Transverse colon (tissue), 4 donors: ENCODE data around the gene HPCAL1. TPM values are rescaled to one million over a fixed set of nuclear protein-coding genes. Genes with fewer than 3 reads are reported as not detected.
A peak's percentile ranks its signal among the peaks of the same experiment; 100 is the strongest.
"Not testable (repeated sequence)": the region's sequence is repeated elsewhere in the genome, so short reads cannot be mapped to it uniquely, and the experiment has no call there.

Experiments used
- DNase-seq: peaks from one replicate; pipeline ENCODE4 v3.0.0-alpha.2; 2019
- H3K27ac ChIP-seq, 4 donors: fragments of 200-600 bp; sonication (generic); 2 replicates each; pipeline ENCODE4 v1.5.1; 2016 to 2018; ENCODE audit warnings: inconsistent platforms in 4 of 4
- H3K27me3 ChIP-seq: fragments of 200-600 bp; sonication (generic); 2 replicates; pipeline ENCODE4 v1.5.1; 2017; ENCODE audit warnings: inconsistent platforms
- H3K36me3 ChIP-seq, 4 donors: fragments of 200-600 bp; sonication (generic); 2 replicates each; pipeline ENCODE4 v1.5.1; 2017 to 2019; ENCODE audit warnings: inconsistent platforms in 4 of 4
- H3K4me1 ChIP-seq, 4 donors: fragments of 200-600 bp; sonication (generic); 2 replicates each; pipeline ENCODE4 v1.5.1; 2017 to 2020; ENCODE audit warnings: inconsistent platforms in 4 of 4
- H3K4me3 ChIP-seq, 4 donors: fragments of 200-600 bp; sonication (generic); 1 replicate in 1 of 4; 2 replicates in 3 of 4; pipeline versions ENCODE4 v1.5.1 to v1.6.1; 2017 to 2019; ENCODE audit warnings: inconsistent platforms in 4 of 4
- H3K9me3 ChIP-seq, 2 donors: fragments of 200-600 bp; sonication (generic); 2 replicates each; pipeline ENCODE4 v1.5.1; 2017 to 2019; ENCODE audit warnings: inconsistent platforms in 2 of 2
- EP300 ChIP-seq: sonication (generic); formaldehyde crosslinking; IDR thresholded peaks from one replicate; pipeline ENCODE4 v1.6.1; 2017; ENCODE audit warnings: antibody characterized with exemption, low read depth
- POLR2A ChIP-seq: fragments of 450-650 bp; IDR thresholded peaks from one replicate; pipeline ENCODE4 v1.6.1; 2016; ENCODE audit warnings: antibody characterized with exemption, mild to moderate bottlenecking, moderate library complexity
- POLR2AphosphoS5 ChIP-seq, 3 donors: sonication (generic); formaldehyde crosslinking; IDR thresholded peaks; one replicate each; pipeline ENCODE4 v1.6.1; 2016; ENCODE audit warnings: antibody characterized with exemption in 3 of 3
- WGBS, 2 donors: methylation state at CpG; one replicate each; pipeline ENCODE4 v1.1.5; 2018; ENCODE audit warnings: low coverage in 1 of 2; 5-methylcytosine and 5-hydroxymethylcytosine counted together
- in situ Hi-C, 4 donors: fragments of 200-750 bp; cut with MboI; loops; one replicate each; pipeline versions ENCODE4 v1.15.0 to v1.15.1; 2017; ENCODE audit warnings: low sequenced_read_pairs in 3 of 4, low pct_ligation_motif_present in 1 of 4, low pct_unique_long_range_greater_than_20kb in 1 of 4
- intact Hi-C: fragments of 100-400 bp; cut with DNase I; formaldehyde crosslinking; loops from one replicate; pipeline ENCODE4 v1.15.1; 2023; ENCODE audit warnings: low total_unique reads
- total RNA-seq, 4 donors: library from RNA; depleted of rRNA; stranded (reverse); fragments of >200 nt; gene quantifications; one replicate each; pipeline ENCODE4 v1.1.0, GENCODE V29; 2016
- TF ChIP-seq, protein P1 (sequence below), 5 experiments: fragments of 200-600 bp in 3 of 5; fragments of 450-650 bp in 2 of 5; sonication (generic) in 3 of 5; IDR thresholded peaks; 1 replicate in 2 of 5; 2 replicates in 3 of 5; pipeline ENCODE4 v1.5.1; 2016 to 2017; ENCODE audit warnings: antibody characterized with exemption in 5 of 5, inconsistent platforms in 3 of 5, mild to moderate bottlenecking in 2 of 5, moderate library complexity in 1 of 5

The HPCAL1 gene
- total RNA-seq, 4 donors from 2014 or later, result 88.9 to 221 (median 129) TPM

DNA sequence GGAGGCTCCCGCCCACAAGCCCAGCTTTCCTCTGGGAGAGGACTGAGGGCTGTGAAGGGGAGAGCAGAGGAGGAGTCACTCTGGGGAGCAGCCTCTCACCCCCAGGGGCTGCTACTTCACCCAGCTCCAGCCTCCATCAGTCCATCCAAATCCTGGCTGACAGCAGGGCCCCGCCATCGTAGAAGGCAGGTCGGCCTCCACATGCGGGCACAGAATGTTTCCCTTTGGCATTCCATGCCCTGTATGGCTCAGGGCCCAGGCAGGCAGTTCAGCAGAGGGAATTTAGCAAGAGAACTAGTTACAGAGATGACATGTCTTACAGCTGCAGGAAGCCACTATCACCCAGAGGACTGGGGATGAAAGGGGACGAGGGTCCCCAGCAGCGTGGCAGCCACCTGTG is 151.8 kb downstream of the HPCAL1 start:
- WGBS, 2 donors, result 95% methylated on average over 7 of the region's 7 CpGs; no CpG with 5 or more reads in 1 of the 2 donors

DNA sequence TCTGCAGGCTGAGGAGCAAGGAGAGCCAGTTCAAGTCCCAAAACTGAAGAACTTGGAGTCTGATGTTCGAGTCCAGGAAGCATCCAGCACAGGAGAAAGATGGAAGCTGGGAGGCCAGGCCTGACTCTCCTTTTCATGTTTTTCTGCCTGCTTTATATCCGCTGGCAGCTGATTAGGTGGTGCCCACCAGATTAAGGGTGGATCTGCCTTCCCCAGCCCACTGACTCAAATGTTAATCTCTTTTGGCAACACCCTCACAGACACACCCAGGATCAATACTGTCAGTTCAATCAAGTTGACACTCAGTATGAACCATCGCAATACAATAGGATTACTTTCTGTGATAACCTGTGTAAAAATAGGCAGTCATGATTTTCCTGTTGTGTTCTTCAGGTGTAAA is 154.5 kb downstream of the HPCAL1 start:
- DNase-seq, H3K27ac ChIP-seq, H3K4me3 ChIP-seq, H3K36me3 ChIP-seq, intact Hi-C loops, H3K27me3 ChIP-seq, H3K9me3 ChIP-seq: not testable (repeated sequence)
- in situ Hi-C loops, result loop anchor here in 1 of 4 donors (25.0 kb wide), 1 partner anchor 180 kb away; no protein-coding TSS in a partner anchor
- WGBS, 2 donors, result 59 to 93% methylated on average over 2 to 3 of the region's 3 CpGs
- peaks cover 0 to 13% (median 12%) of the 10 kb centered on the region in 4 donors for H3K4me1 ChIP-seq

More for the DNA sequence above, 151.8 kb downstream of the HPCAL1 start:
- peaks cover 0 to 30% (median 23%) of the 10 kb centered on the region in 4 donors for H3K4me1 ChIP-seq
- H3K36me3 ChIP-seq, result no peaks in the 10 kb centered on the region
- no peaks in the 10 kb centered on the region for H3K27me3 ChIP-seq
- no peak overlapping the region for H3K4me3 ChIP-seq
- TF ChIP-seq POLR2A, result no peak
- no peak for TF ChIP-seq EP300
- TF ChIP-seq POLR2AphosphoS5 (IDR thresholded peaks at IDR 0.05), result no peak
- TF ChIP-seq, protein P1, sequence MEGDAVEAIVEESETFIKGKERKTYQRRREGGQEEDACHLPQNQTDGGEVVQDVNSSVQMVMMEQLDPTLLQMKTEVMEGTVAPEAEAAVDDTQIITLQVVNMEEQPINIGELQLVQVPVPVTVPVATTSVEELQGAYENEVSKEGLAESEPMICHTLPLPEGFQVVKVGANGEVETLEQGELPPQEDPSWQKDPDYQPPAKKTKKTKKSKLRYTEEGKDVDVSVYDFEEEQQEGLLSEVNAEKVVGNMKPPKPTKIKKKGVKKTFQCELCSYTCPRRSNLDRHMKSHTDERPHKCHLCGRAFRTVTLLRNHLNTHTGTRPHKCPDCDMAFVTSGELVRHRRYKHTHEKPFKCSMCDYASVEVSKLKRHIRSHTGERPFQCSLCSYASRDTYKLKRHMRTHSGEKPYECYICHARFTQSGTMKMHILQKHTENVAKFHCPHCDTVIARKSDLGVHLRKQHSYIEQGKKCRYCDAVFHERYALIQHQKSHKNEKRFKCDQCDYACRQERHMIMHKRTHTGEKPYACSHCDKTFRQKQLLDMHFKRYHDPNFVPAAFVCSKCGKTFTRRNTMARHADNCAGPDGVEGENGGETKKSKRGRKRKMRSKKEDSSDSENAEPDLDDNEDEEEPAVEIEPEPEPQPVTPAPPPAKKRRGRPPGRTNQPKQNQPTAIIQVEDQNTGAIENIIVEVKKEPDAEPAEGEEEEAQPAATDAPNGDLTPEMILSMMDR (IDR thresholded peaks at IDR 0.05), result no peak
- peak overlapping the region in 1 of 4 donors; percentile 8 for H3K27ac ChIP-seq
- H3K9me3 ChIP-seq, result no peaks in the 10 kb centered on the region
- in situ Hi-C loops, result loop anchor here in 1 of 4 donors (25.0 kb wide), 1 partner anchor 183 kb away; no protein-coding TSS in a partner anchor
- no peak for DNase-seq
- intact Hi-C loops, result no loop called here

DNA sequence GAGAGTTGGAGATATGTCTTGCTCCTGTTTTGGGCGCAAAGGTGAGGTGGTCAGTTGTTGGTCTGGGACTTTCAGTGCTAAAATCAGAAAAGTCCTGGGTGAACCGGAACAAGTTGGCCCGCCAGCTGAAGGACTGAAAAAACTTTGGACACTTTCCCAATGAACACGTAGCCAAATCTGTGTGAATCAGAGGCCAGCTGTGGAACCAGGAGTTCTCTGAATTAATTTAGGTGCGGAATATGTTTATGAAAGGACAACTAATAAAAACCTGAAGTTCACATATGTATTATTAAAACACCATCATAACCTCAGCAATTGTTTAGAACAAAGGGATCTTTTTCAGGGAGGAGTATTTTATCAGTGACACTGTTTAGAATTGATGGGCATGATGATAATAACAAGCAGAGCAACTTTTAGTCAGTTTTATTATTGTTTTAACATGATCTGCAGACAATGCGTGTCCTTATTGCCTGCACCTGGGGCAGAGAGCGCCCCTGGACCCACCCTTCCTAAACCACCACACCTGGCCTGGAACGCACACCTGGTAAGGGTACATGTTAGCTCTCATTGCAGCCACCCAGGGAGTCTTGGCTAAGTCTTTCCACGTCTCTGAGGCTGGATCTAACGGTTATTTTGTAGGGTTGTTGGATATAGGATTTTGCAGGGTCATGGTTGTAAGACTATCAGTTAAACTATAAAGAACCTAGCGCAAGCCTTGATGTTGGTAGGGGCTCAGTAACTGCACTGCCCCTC is 155.3 kb downstream of the HPCAL1 start:
- H3K4me1 ChIP-seq, result peaks cover 0 to 11% (median 5%) of the 10 kb centered on the region in 4 donors
- in situ Hi-C loops (loop anchor here in 1 of 4 donors (25.0 kb wide), 1 partner anchor 179 kb away; no protein-coding TSS in a partner anchor), intact Hi-C loops (no loop called here)
- no peaks in the 10 kb centered on the region for H3K27me3 ChIP-seq
- H3K4me3 ChIP-seq, result no peak overlapping the region
- WGBS, 2 donors, result 17 to 36% methylated on average over 1 to 11 of the region's 11 CpGs
- no peak for TF ChIP-seq POLR2AphosphoS5 (IDR thresholded peaks at IDR 0.05)
- TF ChIP-seq POLR2A, result no peak
- TF ChIP-seq, protein P1 (IDR thresholded peaks at IDR 0.05), result no peak
- TF ChIP-seq EP300, result no peak
- no peaks in the 10 kb centered on the region for H3K36me3 ChIP-seq
- no peak for DNase-seq
- H3K27ac ChIP-seq, result no peak overlapping the region
- no peaks in the 10 kb centered on the region for H3K9me3 ChIP-seq

DNA sequence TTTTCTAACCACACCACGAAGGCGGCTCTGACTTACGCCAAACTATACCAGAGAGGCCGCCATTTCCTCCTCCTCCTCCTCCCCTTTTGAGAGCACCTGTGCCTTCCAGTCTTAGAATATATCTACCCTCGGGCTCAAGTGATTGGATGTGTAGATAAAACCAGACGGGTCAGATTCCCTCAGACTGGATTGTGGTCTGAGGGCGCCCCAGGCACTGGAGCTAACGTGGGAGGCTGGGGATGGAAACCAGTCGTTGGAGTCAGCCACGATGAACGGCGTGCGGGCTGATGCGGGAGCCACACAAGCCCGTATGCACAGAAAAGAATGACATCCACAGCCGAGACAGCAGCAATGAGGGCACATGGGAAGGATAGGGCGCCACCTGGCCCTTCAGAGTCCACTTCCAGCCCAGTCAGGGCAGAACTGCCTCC is 157.7 kb downstream of the HPCAL1 start:
- intact Hi-C loops, result no loop called here
- DNase-seq, result no peak
- WGBS, 2 donors, result 88 to 89% methylated on average over 13 to 17 of the region's 17 CpGs

More for the DNA sequence above, 157.7 kb downstream of the HPCAL1 start:
- H3K4me3 ChIP-seq, result no peak overlapping the region
- no peaks in the 10 kb centered on the region for H3K9me3 ChIP-seq
- no peaks in the 10 kb centered on the region for H3K27me3 ChIP-seq
- H3K4me1 ChIP-seq, result peaks cover 0 to 11% (median 5%) of the 10 kb centered on the region in 4 donors
- no peaks in the 10 kb centered on the region for H3K36me3 ChIP-seq
- H3K27ac ChIP-seq, result no peak overlapping the region
- no peak for TF ChIP-seq POLR2AphosphoS5 (IDR thresholded peaks at IDR 0.05)
- TF ChIP-seq EP300, result no peak
- TF ChIP-seq, protein P1 (IDR thresholded peaks at IDR 0.05), result no peak
- no peak for TF ChIP-seq POLR2A
- in situ Hi-C loops, result loop anchor here in 1 of 4 donors (25.0 kb wide), 1 partner anchor 177 kb away; no protein-coding TSS in a partner anchor
